Adrenal gland (tissue), 12 donors: ENCODE results near the gene DMXL1. TPM values are rescaled to one million over a fixed set of nuclear protein-coding genes. Genes with fewer than 3 reads are reported as not detected.

Experiments used
- DNase-seq, 7 donors: peaks; one replicate each; pipeline ENCODE4 v3.0.0-alpha.2; 2019 to 2020
- H3K27ac ChIP-seq, 5 donors: fragments of 200-600 bp; sonication (generic) in 4 of 5; 1 replicate in 3 of 5; 2 replicates in 2 of 5; pipeline versions ENCODE4 v1.5.1 to v1.8.0; 2016 to 2020; ENCODE audit warnings: mild to moderate bottlenecking in 1 of 5
- H3K27me3 ChIP-seq: fragments of 200-600 bp; 2 replicates; pipeline ENCODE4 v1.8.0; 2021
- H3K36me3 ChIP-seq, 2 donors: fragments of 200-600 bp; replicated peaks in 1 of 2; 1 replicate in 1 of 2; 2 replicates in 1 of 2; pipeline versions ENCODE4 v1.5.1 to v1.8.0; 2018 to 2022
- H3K4me1 ChIP-seq, 2 donors: fragments of 200-600 bp; replicated peaks in 1 of 2; 1 replicate in 1 of 2; 2 replicates in 1 of 2; pipeline versions ENCODE4 v1.5.1 to v1.8.0; 2018 to 2021
- H3K4me3 ChIP-seq, 4 donors: fragments of 200-600 bp; sonication (generic) in 3 of 4; one replicate each; pipeline ENCODE4 v1.5.1; 2016 to 2018
- H3K9me3 ChIP-seq, 3 donors: fragments of 200-600 bp; sonication (generic) in 1 of 3; replicated peaks in 1 of 3; 1 replicate in 2 of 3; 2 replicates in 1 of 3; pipeline versions ENCODE4 v1.5.1 to v1.8.0; 2016 to 2021
- CTCF ChIP-seq, 6 experiments: fragments of 450-650 bp in 4 of 6; fragments of 200-600 bp in 2 of 6; sonication (generic) in 1 of 6; IDR thresholded peaks; 1 replicate in 5 of 6; 2 replicates in 1 of 6; pipeline versions ENCODE4 v1.5.1 to v1.8.0; 2016 to 2021; ENCODE audit warnings: antibody characterized with exemption in 6 of 6, mild to moderate bottlenecking in 2 of 6, moderate library complexity in 1 of 6
- POLR2A ChIP-seq, 2 donors: fragments of 450-650 bp; IDR thresholded peaks; one replicate each; pipeline ENCODE4 v1.6.1; 2017; ENCODE audit warnings: antibody characterized with exemption in 2 of 2, mild to moderate bottlenecking in 2 of 2, moderate library complexity in 1 of 2
- WGBS, 4 donors: extraction: QIAGEN DNeasy Blood & Tissue Kit in 2 of 4; methylation state at CpG; one replicate each; pipeline versions ENCODE4 v1.1.5 to v1.1.7; 2013 to 2017; 5-methylcytosine and 5-hydroxymethylcytosine counted together
- intact Hi-C, 2 donors: fragments of 100-400 bp; cut with DNase I; formaldehyde crosslinking; loops; one replicate each; pipeline versions ENCODE4 v1.14.1 to v1.15.0; 2022 to 2023
- polyA plus RNA-seq, 3 donors: library from polyadenylated mRNA; stranded (reverse); fragments of 200-250 nt in 2 of 3; fragments of 350-450 nt in 1 of 3; fragmentation: Illumina TruSeq in 1 of 3; extraction: RNeasy Lipid Tissue Mini Kit (QIAGEN cat#74804) in 1 of 3; gene quantifications; one replicate each; pipeline ENCODE4 v1.2.3, GENCODE V29; 2013 to 2014
- total RNA-seq, 9 donors: library from RNA; depleted of rRNA in 4 of 9; stranded (reverse); fragments of >200 nt in 4 of 9; fragments of 120-200 nt in 1 of 9; fragmentation: NEBNext Ultra II Directional in 1 of 9; extraction: Animal tissue kit (Norgen Biotek cat#: 25700) in 1 of 9; gene quantifications; one replicate each; pipeline versions ENCODE4 v1.1.0 to v1.2.4, GENCODE V29; 2013 to 2023
- donor health status: healthy with polysubstance abuse.
- donor health status: Bipolar disorder and iron deficiency.
- donor health status: DM: yes; HTN: yes; CAD: no.
- donor health status: DM: no; HTN: no; CAD: no.
- donor health status: DM: no; HTN: no; CAD: no.
- donor health status: DM: yes; HTN: yes; CAD: no.

Gene DMXL1
- total and polyA plus RNA-seq, 12 donors, result 15.1 to 91.1 (median 41.2) TPM

- intact Hi-C loops, result no loop called here
- H3K27me3 ChIP-seq, result no peaks in the 10 kb centered on the region
- H3K9me3 ChIP-seq, result no peaks in the 10 kb centered on the region
- H3K4me1 ChIP-seq, result peaks cover 0 to 5% of the 10 kb centered on the region in 2 donors
- 72 to 96% (median 81%) methylated on average over 3 of the region's 3 CpGs for WGBS, 4 donors
- no peak overlapping the region for H3K4me3 ChIP-seq
- DNase-seq, result no peak
- no peaks in the 10 kb centered on the region for H3K36me3 ChIP-seq
- no peak for TF ChIP-seq POLR2A (IDR thresholded peaks at IDR 0.05)
- no peak for TF ChIP-seq CTCF (IDR thresholded peaks at IDR 0.05)
- no peak overlapping the region for H3K27ac ChIP-seq
Observed at GRCh38 chr5:119032656-119033055, 38.2 kb upstream of the DMXL1 start.

GRCh38 chr5:119033135-119033534 is 37.8 kb upstream of the DMXL1 start:
- H3K27me3 ChIP-seq, result no peaks in the 10 kb centered on the region
- no peak for TF ChIP-seq CTCF (IDR thresholded peaks at IDR 0.05)
- TF ChIP-seq POLR2A (IDR thresholded peaks at IDR 0.05), result no peak
- no peak for DNase-seq
- H3K4me3 ChIP-seq, result no peak overlapping the region
- H3K9me3 ChIP-seq, result no peaks in the 10 kb centered on the region
- intact Hi-C loops, result no loop called here
- H3K36me3 ChIP-seq, result no peaks in the 10 kb centered on the region
- WGBS, 4 donors, result 87 to 92% (median 89%) methylated on average over 3 of the region's 3 CpGs
- no peak overlapping the region for H3K27ac ChIP-seq
- H3K4me1 ChIP-seq, result peaks cover 0 to 5% of the 10 kb centered on the region in 2 donors

GRCh38 chr5:119036101-119036762 is 34.7 kb upstream of the DMXL1 start:
- Histone ChIP-seq H3K27ac (no peak overlapping the region), H3K4me1 (peaks cover 0 to 5% of the 10 kb centered on the region in 2 donors), H3K36me3 (no peaks in the 10 kb centered on the region), H3K4me3 (no peak overlapping the region), H3K27me3 (no peaks in the 10 kb centered on the region), H3K9me3 (no peaks in the 10 kb centered on the region)
- DNase-seq, result no peak
- WGBS, 4 donors, result 74 to 83% (median 77%) methylated on average over 8 of the region's 8 CpGs
- intact Hi-C loops, result no loop called here
- TF ChIP-seq POLR2A (IDR thresholded peaks at IDR 0.05), result no peak
- no peak for TF ChIP-seq CTCF (IDR thresholded peaks at IDR 0.05)

GRCh38 chr5:119037496-119038215 is 33.2 kb upstream of the DMXL1 start:
- Histone ChIP-seq H3K27me3 (no peaks in the 10 kb centered on the region), H3K36me3 (no peaks in the 10 kb centered on the region), H3K9me3 (no peaks in the 10 kb centered on the region), H3K27ac (no peak overlapping the region), H3K4me1 (peaks cover 0 to 5% of the 10 kb centered on the region in 2 donors), H3K4me3 (no peak overlapping the region)
- DNase-seq, result peak in 6 of 7 donors; percentile 20 to 61 (median 37)
- intact Hi-C loops, result no loop called here
- TF ChIP-seq POLR2A (IDR thresholded peaks at IDR 0.05), result no peak
- TF ChIP-seq CTCF (IDR thresholded peaks at IDR 0.05), result no peak
- WGBS, 4 donors, result 88 to 91% (median 90%) methylated on average over 16 of the region's 16 CpGs
